Mucosa of descending colon (tissue), 3 donors: Measurements from ENCODE around the gene TEAD1. TPM values are rescaled to one million over a fixed set of nuclear protein-coding genes. Genes with fewer than 3 reads are reported as not detected.

ENCODE experiments used
- ATAC-seq: fragments of 200-7000 bp; cut with Tn5 transposase; one replicate; pipeline ENCODE4 v1.9.1; 2020; ENCODE audit warnings: mild to moderate bottlenecking, moderate library complexity
- DNase-seq, 3 donors: peaks; one replicate each; pipeline ENCODE4 v3.0.0-alpha.2; 2020
- H3K36me3 ChIP-seq: fragments of 200-600 bp; one replicate; pipeline ENCODE4 v1.8.0; 2021; ENCODE audit warnings: low read depth, mild to moderate bottlenecking
- H3K4me1 ChIP-seq: fragments of 200-600 bp; one replicate; pipeline ENCODE4 v1.8.0; 2021; ENCODE audit warnings: low read depth, mild to moderate bottlenecking
- H3K4me3 ChIP-seq: fragments of 200-600 bp; one replicate; pipeline ENCODE4 v1.8.0; 2021; ENCODE audit warnings: mild to moderate bottlenecking
- H3K9me3 ChIP-seq: fragments of 200-600 bp; one replicate; pipeline ENCODE4 v1.8.0; 2021; ENCODE audit warnings: mild to moderate bottlenecking
- intact Hi-C, 2 donors: fragments of 100-400 bp; cut with DNase I in 1 of 2; cut with micrococcal nuclease in 1 of 2; formaldehyde crosslinking; loops; one replicate each; pipeline versions ENCODE4 v1.11.0 to v1.11.1; 2022; cut with DNase I, micrococcal nuclease
- total RNA-seq, 3 donors: library from RNA; stranded (reverse); fragmentation: NEBNext Ultra II Directional in 2 of 3; extraction: Animal tissue kit (Norgen Biotek cat#: 25700) in 2 of 3; gene quantifications; one replicate each; pipeline versions ENCODE4 v1.2.1 to v1.2.4, GENCODE V29; 2021 to 2023
- TF ChIP-seq, protein P1 (sequence below): fragments of 200-600 bp; IDR thresholded peaks from one replicate; pipeline ENCODE4 v1.8.0; 2022; ENCODE audit warnings: antibody characterized with exemption, mild to moderate bottlenecking
- donor health status: DM: no; HTN: no; CAD: no; lungs with moderate emphysema.
- donor health status: DM: no; HTN: no; CAD: no.
- donor health status: DM: no; HTN: yes; CAD: no.

The TEAD1 gene
- total RNA-seq, 3 donors from 2014 or later: 33.2 to 196 (median 41.1) TPM

DNA sequence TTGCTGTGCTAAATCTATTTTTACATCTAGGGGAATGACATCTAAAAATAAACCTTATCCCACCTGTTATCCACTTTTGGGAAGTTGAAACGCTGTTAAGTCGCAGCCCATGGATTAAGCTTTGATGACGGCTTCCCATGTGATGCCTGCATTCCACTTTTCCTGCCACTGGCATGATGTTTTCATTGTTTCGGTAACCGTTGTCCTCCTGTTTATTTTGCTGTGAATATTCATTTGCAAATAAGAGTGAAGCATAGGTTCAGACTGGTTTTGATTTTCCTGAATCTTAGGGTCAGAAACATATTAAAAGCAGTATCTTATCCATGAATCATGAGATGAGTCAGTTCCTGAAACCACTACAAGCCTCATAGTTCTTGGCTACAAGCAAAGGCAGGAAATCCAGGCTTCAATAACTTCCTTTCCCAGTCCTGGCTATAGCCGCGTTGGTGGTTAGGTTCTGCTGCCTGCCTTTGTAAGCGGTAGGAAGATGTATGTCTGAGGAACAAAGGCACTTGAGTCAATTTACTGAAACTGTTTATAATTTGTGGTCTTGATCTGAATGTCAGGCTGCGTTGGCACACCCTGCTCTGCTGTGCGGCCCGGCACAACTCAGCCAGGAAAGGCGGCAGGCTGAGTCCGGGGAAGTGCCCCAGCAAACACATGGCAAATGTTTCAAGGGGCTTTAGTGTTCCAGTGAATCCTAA, 19.4 kb downstream of the TEAD1 start:
- TF ChIP-seq, protein P1, sequence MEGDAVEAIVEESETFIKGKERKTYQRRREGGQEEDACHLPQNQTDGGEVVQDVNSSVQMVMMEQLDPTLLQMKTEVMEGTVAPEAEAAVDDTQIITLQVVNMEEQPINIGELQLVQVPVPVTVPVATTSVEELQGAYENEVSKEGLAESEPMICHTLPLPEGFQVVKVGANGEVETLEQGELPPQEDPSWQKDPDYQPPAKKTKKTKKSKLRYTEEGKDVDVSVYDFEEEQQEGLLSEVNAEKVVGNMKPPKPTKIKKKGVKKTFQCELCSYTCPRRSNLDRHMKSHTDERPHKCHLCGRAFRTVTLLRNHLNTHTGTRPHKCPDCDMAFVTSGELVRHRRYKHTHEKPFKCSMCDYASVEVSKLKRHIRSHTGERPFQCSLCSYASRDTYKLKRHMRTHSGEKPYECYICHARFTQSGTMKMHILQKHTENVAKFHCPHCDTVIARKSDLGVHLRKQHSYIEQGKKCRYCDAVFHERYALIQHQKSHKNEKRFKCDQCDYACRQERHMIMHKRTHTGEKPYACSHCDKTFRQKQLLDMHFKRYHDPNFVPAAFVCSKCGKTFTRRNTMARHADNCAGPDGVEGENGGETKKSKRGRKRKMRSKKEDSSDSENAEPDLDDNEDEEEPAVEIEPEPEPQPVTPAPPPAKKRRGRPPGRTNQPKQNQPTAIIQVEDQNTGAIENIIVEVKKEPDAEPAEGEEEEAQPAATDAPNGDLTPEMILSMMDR: no peak
- ATAC-seq (peak; percentile 79), DNase-seq (peak in 2 of 3 donors; percentile 62 to 65)
- Histone ChIP-seq H3K4me3 (no peak overlapping the region), H3K36me3 (no peaks in the 10 kb centered on the region), H3K4me1 (peaks cover 27% of the 10 kb centered on the region), H3K9me3 (no peaks in the 10 kb centered on the region)
- intact Hi-C loops: no loop called here

DNA sequence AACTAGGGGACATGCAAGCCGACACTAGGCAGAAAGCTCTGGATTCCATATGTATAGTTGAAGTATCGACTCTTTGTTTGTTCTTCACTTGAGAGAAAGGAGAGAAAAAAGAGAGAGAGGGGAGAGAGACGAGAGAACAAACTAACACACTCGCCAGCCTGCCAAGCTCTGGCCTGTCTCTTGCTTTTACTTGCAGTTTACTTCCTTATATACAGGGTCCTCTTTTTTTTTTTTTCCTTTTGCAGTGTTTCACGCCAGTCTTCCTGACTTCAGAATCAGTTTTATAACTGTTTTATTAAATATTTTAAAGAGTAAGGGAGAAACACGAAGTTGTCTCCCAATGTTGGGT, 19.9 kb downstream of the TEAD1 start:
- DNase-seq: peak in 1 of 3 donors; percentile 66
- peak; percentile 28 for ATAC-seq
- Histone ChIP-seq H3K9me3 (no peaks in the 10 kb centered on the region), H3K36me3 (no peaks in the 10 kb centered on the region), H3K4me1 (peaks cover 27% of the 10 kb centered on the region), H3K4me3 (no peak overlapping the region)
- TF ChIP-seq, protein P1: no peak
- intact Hi-C loops: no loop called here

DNA sequence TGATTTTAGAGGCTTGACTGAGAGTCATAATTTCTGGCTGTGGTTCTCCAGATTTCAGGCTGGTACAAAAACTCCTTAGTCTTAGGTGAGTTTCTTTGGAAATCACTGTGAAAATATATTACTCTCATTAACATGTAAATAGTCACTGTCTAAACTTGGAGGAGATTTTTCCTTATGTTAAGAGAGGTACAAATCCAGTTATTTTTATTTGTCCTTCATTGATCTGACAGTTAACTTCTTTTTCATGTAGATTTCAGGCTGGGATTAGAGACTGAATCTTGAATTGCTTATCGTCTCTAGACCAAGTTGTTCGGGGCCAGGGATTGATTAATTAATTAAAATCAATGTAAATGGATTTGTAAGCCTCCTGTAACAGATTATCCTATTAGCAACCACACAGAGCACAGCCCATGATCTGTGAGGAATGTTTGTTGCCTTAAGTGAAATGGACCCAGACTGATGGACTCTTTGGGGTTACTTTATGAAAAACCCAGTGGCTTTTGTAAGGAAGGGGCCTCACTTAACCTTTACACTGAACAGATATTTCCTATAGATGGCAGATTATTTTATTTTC, 21.1 kb downstream of the TEAD1 start:
- intact Hi-C loops: no loop called here
- no peak for ATAC-seq
- peaks cover 27% of the 10 kb centered on the region for H3K4me1 ChIP-seq
- H3K9me3 ChIP-seq: no peaks in the 10 kb centered on the region
- DNase-seq: no peak
- H3K4me3 ChIP-seq: no peak overlapping the region
- TF ChIP-seq, protein P1: no peak
- H3K36me3 ChIP-seq: no peaks in the 10 kb centered on the region

DNA sequence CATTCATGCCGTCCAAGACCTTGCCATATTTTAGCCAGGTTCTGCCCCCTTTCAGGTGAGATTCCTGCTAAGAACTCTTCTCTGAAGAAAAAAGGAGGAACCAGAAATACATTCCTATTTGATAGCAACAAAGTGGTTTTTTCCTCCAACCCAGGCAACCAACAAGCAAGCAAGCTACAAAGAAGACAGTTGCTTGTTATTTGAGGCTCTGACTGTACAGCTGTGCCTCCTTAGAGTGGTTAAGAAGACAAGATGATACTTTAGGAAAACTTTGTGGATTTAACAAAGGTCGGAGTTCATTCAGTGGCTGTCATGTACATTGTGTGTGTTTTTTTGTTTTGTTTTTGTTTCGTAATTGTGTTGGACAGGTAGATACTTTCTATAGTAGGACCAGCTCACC, 21.7 kb downstream of the TEAD1 start:
- H3K4me1 ChIP-seq: peaks cover 27% of the 10 kb centered on the region

DNA sequence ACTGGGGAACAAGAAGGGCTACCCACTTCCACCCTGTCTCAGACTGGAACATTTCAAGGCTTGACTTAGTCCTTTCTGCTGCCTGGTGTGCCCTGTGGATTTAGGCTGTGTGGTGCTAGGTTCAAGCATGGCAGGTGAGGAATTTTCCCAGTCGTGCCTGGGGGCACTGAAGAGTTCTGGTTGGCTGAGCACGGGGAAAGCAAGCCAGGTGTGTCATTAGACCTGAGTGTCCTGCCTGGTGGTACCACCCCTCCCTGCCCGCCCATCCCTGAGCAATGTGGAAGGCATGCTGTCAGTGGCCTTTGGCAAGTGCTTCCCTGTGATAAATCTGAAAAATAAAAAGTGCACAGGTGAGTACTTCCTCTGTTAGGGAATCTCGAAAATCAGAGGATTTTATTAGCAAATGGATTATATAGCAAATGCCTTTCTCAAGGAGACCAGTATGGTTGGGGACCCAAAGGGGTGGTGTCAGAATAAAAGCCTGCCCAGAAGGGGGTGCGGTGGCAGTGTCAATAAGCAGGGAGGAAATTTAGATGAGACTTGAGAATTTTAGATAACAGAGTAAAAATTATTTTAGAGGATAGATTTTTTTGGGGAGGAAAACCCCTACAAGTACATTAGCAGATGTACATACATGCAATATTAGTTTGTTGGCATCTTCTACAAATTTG, 22.8 kb downstream of the TEAD1 start:
- ATAC-seq (no peak), DNase-seq (no peak)
- Histone ChIP-seq H3K4me1 (peaks cover 24% of the 10 kb centered on the region), H3K36me3 (no peaks in the 10 kb centered on the region), H3K9me3 (no peaks in the 10 kb centered on the region), H3K4me3 (no peak overlapping the region)
- intact Hi-C loops: no loop called here
- TF ChIP-seq, protein P1: no peak

More for the DNA sequence above, 21.7 kb downstream of the TEAD1 start:
- H3K4me3 ChIP-seq: no peak overlapping the region
- no peaks in the 10 kb centered on the region for H3K36me3 ChIP-seq
- TF ChIP-seq, protein P1: no peak
- no peak for ATAC-seq
- H3K9me3 ChIP-seq: no peaks in the 10 kb centered on the region
- DNase-seq: no peak
- intact Hi-C loops: no loop called here
